ENCODE measurements around the gene PRSS27. TPM values are rescaled to one million over a fixed set of nuclear protein-coding genes. Genes with fewer than 3 reads are reported as not detected.

Gene PRSS27
- total and polyA plus RNA-seq, 2 of the 8 experiments (the other 6 are each of a cell fraction or from before 2014, with no cell fraction given) = 1.3 to 7.5 TPM

- no peak overlapping the region for H3K23ac ChIP-seq (ENCODE audit: insufficient read length)
- H3K56ac ChIP-seq (replicated peaks; ENCODE audit: insufficient read length, low read depth, low read length) = no peak overlapping the region
- no peak overlapping the region; the same call in 1 of the 2 replicates for H4K8ac ChIP-seq (ENCODE audit: extremely low read depth, insufficient read depth, low read length)
- no peak overlapping the region for H2AFZ ChIP-seq (ENCODE audit: low read length)
- peaks cover 0 to 18% of the 10 kb centered on the region in 2 experiments for H4K20me1 ChIP-seq (replicated peaks in 1 of 2; ENCODE audit: control insufficient read depth in 1 of 2, insufficient read depth in 2 of 2, low read length in 2 of 2)
- H3K4me2 ChIP-seq (ENCODE audit: insufficient read depth in 1 of 2, low read depth in 2 of 2, low read length in 2 of 2) = no peak overlapping the region
- H2BK120ac ChIP-seq (replicated peaks; ENCODE audit: low read depth, low read length) = no peak overlapping the region
- H3K27me3 ChIP-seq (replicated peaks in 1 of 4; ENCODE audit: control insufficient read depth in 3 of 4, extremely low read depth in 1 of 4, insufficient read depth in 3 of 4, low read length in 3 of 4) = no peaks in the 10 kb centered on the region
- H2BK20ac ChIP-seq (ENCODE audit: low read length) = no peak overlapping the region
- no peak overlapping the region for H2BK15ac ChIP-seq (ENCODE audit: low read length)
- no peak overlapping the region for H3K4ac ChIP-seq (replicated peaks; ENCODE audit: insufficient read length, low read depth, low read length)
- WGBS, 2 experiments (ENCODE audit: extremely low coverage in 1 of 2, insufficient coverage in 1 of 2, insufficient read length in 1 of 2, insufficient replicate concordance in 2 of 2, low coverage in 1 of 2, low lambda C conversion rate in 2 of 2, missing lambda C conversion rate in 1 of 2) = 92% methylated on average over 28 of the region's 28 CpGs; no CpG with 5 or more reads in 1 of the 2 experiments
- no peak overlapping the region for H3K27ac ChIP-seq (ENCODE audit: low read depth, low read length)
- peaks cover 0 to 22% (median 8%) of the 10 kb centered on the region in 4 experiments; a peak in 4 of 8 replicates for H3K36me3 ChIP-seq (ENCODE audit: control insufficient read depth in 2 of 4, insufficient read depth in 4 of 4, low read length in 3 of 4)
- no peak overlapping the region for H2AK5ac ChIP-seq (ENCODE audit: low read depth, low read length)
- H3K18ac ChIP-seq (ENCODE audit: extremely low read depth, low read length) = no peak overlapping the region
- H3K79me1 ChIP-seq (ENCODE audit: low read depth, low read length) = peaks cover under 1% of the 10 kb centered on the region; the same call in 1 of the 2 replicates
- DNase-seq (ENCODE audit: low read depth in 1 of 2, low spot score in 2 of 2) (no peak), FAIRE-seq (no peak)
- peaks cover 0 to 3% (median 2%) of the 10 kb centered on the region in 4 experiments; a peak in 2 of 7 replicates for H3K4me1 ChIP-seq (replicated peaks in 1 of 4; ENCODE audit: control insufficient read depth in 3 of 4, insufficient read depth in 4 of 4, low read length in 3 of 4)
- H3K9ac ChIP-seq (replicated peaks in 1 of 4; ENCODE audit: extremely low read depth in 1 of 4, low read depth in 3 of 4, low read length in 3 of 4) = no peak overlapping the region
- no peak overlapping the region for H2BK12ac ChIP-seq (ENCODE audit: low read depth, low read length)
- H3K9me3 ChIP-seq (ENCODE audit: insufficient read depth in 2 of 2, low read depth in 1 of 2, low read length in 1 of 2) = no peaks in the 10 kb centered on the region
- ChIA-PET POLR2A (ENCODE audit: partially characterized antibody) (interaction anchor here (1.1 to 1.9 kb wide), 2 partner anchors 11 to 95 kb away, joined by 4 to 9 read pairs; no protein-coding TSS in a partner anchor), CTCF (ENCODE audit: partially characterized antibody) (interaction anchor here (0.8 to 1.0 kb wide), 2 partner anchors 21 to 170 kb away, joined by 3 read pairs; no protein-coding TSS in a partner anchor)
- H3K79me2 ChIP-seq (ENCODE audit: control insufficient read depth in 1 of 2, insufficient read depth in 2 of 2, low read length in 2 of 2) = peaks cover 0 to 2% of the 10 kb centered on the region in 2 experiments; a peak in 1 of 4 replicates
- no peaks in the 10 kb centered on the region for H3K23me2 ChIP-seq (ENCODE audit: low read depth, low read length)
- no peak overlapping the region for H4K91ac ChIP-seq (replicated peaks; ENCODE audit: insufficient read length, low read length)
- TF ChIP-seq TCF12 (IDR thresholded peaks at IDR 0.05; ENCODE audit: low read depth, low read length) (no peak), CHD1 (IDR thresholded peaks at IDR 0.05; ENCODE audit: low read depth, low read length) (no peak), SP4 (IDR thresholded peaks at IDR 0.05; ENCODE audit: low read length) (no peak), MAX (IDR thresholded peaks at IDR 0.05) (no peak), HDAC6 (IDR thresholded peaks at IDR 0.05; ENCODE audit: low read depth, low read length) (no peak), RFX5 (IDR thresholded peaks at IDR 0.05; ENCODE audit: borderline replicate concordance, low read depth, low read length) (no peak)
- H2BK5ac ChIP-seq (ENCODE audit: low read depth, low read length) = no peak overlapping the region; the same call in 1 of the 2 replicates
- no peak overlapping the region for H3K4me3 ChIP-seq (ENCODE audit: extremely low read depth in 1 of 4, insufficient read depth in 2 of 4, low read depth in 3 of 4, low read length in 4 of 4)
- no peak overlapping the region for H4K5ac ChIP-seq (ENCODE audit: insufficient read length, low read depth, low read length)
- H3K14ac ChIP-seq (ENCODE audit: insufficient read length) = no peak overlapping the region
These were observed 21.7 kb downstream of the PRSS27 start for GRCh38 chr16:2698103-2698870.
